Mesendoderm (in vitro differentiated cells): Measurements from ENCODE around the gene TRPC6.
A peak's percentile ranks its signal among the peaks of the same experiment; 100 is the strongest.

Experiments used
- DNase-seq: peaks from one replicate; pipeline ENCODE4 v3.0.0; 2013
- H2AK5ac ChIP-seq: 2 replicates; pipeline ENCODE4 v1.6.1; 2013; ENCODE audit warnings: low read length, inconsistent platforms
- H2BK120ac ChIP-seq: 2 replicates; pipeline ENCODE4 v1.6.1; 2013; ENCODE audit warnings: low read depth, mild to moderate bottlenecking, low read length, moderate library complexity, mixed read lengths
- H2BK15ac ChIP-seq: replicated peaks from 2 replicates; pipeline ENCODE4 v1.6.1; 2013; ENCODE audit warnings: low read depth, mild to moderate bottlenecking, moderate library complexity
- H2BK5ac ChIP-seq: 2 replicates; pipeline ENCODE4 v1.6.1; 2013; ENCODE audit warnings: low read length, inconsistent platforms
- H3K18ac ChIP-seq: 2 replicates; pipeline ENCODE4 v1.6.1; 2013; ENCODE audit warnings: mild to moderate bottlenecking, low read length, mixed read lengths
- H3K23ac ChIP-seq: one replicate; pipeline ENCODE4 v1.6.1; 2013; ENCODE audit warnings: low read length
- H3K27ac ChIP-seq: 2 replicates; pipeline ENCODE4 v1.5.1; 2013; ENCODE audit warnings: low read depth, mild to moderate bottlenecking, inconsistent platforms, low read length, moderate library complexity
- H3K27me3 ChIP-seq: 2 replicates; pipeline ENCODE4 v1.6.1; 2013; ENCODE audit warnings: low read length, control low read depth, mild to moderate bottlenecking, inconsistent platforms; ENCODE audit not compliant: insufficient read depth, poor library complexity
- H3K36me3 ChIP-seq: 2 replicates; pipeline ENCODE4 v1.6.1; 2013; ENCODE audit warnings: low read length, inconsistent platforms; ENCODE audit not compliant: control insufficient read depth, insufficient read depth
- H3K4ac ChIP-seq: one replicate; pipeline ENCODE4 v1.6.1; 2013; ENCODE audit warnings: low read depth, mild to moderate bottlenecking, low read length, moderate library complexity
- H3K4me1 ChIP-seq: 2 replicates; pipeline ENCODE4 v1.6.1; 2013; ENCODE audit warnings: low read depth, low read length, inconsistent platforms; ENCODE audit not compliant: control insufficient read depth
- H3K4me2 ChIP-seq: 2 replicates; pipeline ENCODE4 v1.6.1; 2013; ENCODE audit warnings: low read length
- H3K4me3 ChIP-seq: 2 replicates; pipeline ENCODE4 v1.5.1; 2013; ENCODE audit warnings: mild to moderate bottlenecking, low read length
- H3K56ac ChIP-seq: one replicate; pipeline ENCODE4 v1.6.1; 2013; ENCODE audit warnings: low read length
- H3K79me1 ChIP-seq: 2 replicates; pipeline ENCODE4 v1.6.1; 2013; ENCODE audit warnings: low read length, inconsistent platforms
- H3K79me2 ChIP-seq: 2 replicates; pipeline ENCODE4 v1.6.1; 2013; ENCODE audit warnings: mild to moderate bottlenecking, low read length; ENCODE audit not compliant: control insufficient read depth, insufficient read depth
- H3K9ac ChIP-seq: 2 replicates; pipeline ENCODE4 v1.6.1; 2013; ENCODE audit warnings: low read length, inconsistent platforms
- H4K5ac ChIP-seq: one replicate; pipeline ENCODE4 v1.6.1; 2013; ENCODE audit warnings: low read length
- H4K8ac ChIP-seq: one replicate; pipeline ENCODE4 v1.6.1; 2013; ENCODE audit warnings: low read depth, mild to moderate bottlenecking, control low read depth, low read length, moderate library complexity
- WGBS: extraction: QIAGEN DNeasy Blood & Tissue Kit; methylation state at CpG from one replicate; pipeline ENCODE4 v1.1.7; 2013; ENCODE audit warnings: low lambda C conversion rate, missing lambda C conversion rate; ENCODE audit not compliant: insufficient coverage; ENCODE audit errors: extremely low coverage; 5-methylcytosine and 5-hydroxymethylcytosine counted together

The TRPC6 gene

DNA sequence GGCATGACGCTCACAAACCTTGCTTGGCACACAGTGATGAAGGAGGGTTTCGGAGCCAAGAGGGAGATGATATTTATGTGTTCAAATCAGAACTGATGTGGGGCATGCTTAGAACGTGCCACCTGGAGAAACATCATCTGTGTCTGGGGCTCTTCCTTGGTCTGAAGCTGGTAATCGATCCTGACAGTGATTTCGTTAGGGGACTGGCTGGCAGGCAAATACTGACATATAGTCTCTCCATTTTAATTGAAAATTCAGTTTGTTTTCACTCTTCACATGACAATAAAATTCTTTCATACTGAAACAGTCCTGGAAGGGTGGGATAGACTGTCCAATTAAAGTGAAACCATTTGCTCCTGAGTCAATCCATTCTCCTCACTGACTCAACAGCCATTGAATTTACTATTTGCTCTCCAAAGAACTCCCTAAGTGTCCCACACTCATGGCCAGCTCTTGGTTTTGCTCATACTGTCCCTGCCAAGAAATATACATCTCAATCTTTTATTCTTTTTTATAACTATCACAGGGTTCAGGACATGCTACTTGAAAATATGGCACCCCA, 134.8 kb downstream of the TRPC6 start:
- Histone ChIP-seq H3K4ac (no peak overlapping the region), H3K79me2 (no peaks in the 10 kb centered on the region), H3K9ac (no peak overlapping the region), H3K4me3 (no peak overlapping the region), H3K4me1 (no peaks in the 10 kb centered on the region), H3K4me2 (no peak overlapping the region), H4K8ac (no peak overlapping the region), H3K27ac (no peak overlapping the region), H2BK5ac (no peak overlapping the region), H3K18ac (no peak overlapping the region), H3K36me3 (no peaks in the 10 kb centered on the region), H3K56ac (no peak overlapping the region), H2AK5ac (peak overlapping the region; percentile 58), H2BK15ac (no peak overlapping the region), H4K5ac (no peak overlapping the region), H2BK120ac (no peak overlapping the region), H3K23ac (no peak overlapping the region), H3K79me1 (no peaks in the 10 kb centered on the region), H3K27me3 (no peaks in the 10 kb centered on the region)
- no peak for DNase-seq
- no CpG with 5 or more reads among the region's 5 CpGs for WGBS

DNA sequence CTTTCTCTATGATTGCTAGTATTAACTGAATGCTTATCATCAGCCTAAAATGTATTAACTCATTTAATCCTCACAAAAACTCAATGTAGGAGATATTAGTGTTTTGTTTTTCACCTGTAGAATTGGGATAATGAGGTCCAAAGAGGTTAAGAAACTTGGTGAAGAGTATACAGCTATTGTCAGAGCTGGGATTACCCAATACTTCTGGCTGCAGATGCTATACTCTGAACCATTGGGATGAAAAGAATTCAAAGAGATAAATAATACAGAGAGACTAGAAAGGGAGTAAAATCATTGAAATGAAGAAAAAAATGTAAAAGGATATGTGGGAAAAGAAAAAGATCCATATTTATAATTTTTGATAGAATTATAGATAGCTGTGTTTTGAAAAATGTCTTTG, 137.1 kb downstream of the TRPC6 start:
- Histone ChIP-seq H3K4ac (no peak overlapping the region), H2BK120ac (no peak overlapping the region), H2BK5ac (no peak overlapping the region), H4K8ac (no peak overlapping the region), H3K23ac (no peak overlapping the region), H4K5ac (no peak overlapping the region), H2BK15ac (no peak overlapping the region), H3K27me3 (no peaks in the 10 kb centered on the region), H3K18ac (no peak overlapping the region), H3K4me3 (no peak overlapping the region), H3K4me2 (no peak overlapping the region), H3K79me1 (no peaks in the 10 kb centered on the region), H2AK5ac (no peak overlapping the region), H3K27ac (no peak overlapping the region), H3K79me2 (no peaks in the 10 kb centered on the region), H3K4me1 (no peaks in the 10 kb centered on the region), H3K9ac (no peak overlapping the region), H3K36me3 (no peaks in the 10 kb centered on the region), H3K56ac (no peak overlapping the region)
- no peak for DNase-seq

DNA sequence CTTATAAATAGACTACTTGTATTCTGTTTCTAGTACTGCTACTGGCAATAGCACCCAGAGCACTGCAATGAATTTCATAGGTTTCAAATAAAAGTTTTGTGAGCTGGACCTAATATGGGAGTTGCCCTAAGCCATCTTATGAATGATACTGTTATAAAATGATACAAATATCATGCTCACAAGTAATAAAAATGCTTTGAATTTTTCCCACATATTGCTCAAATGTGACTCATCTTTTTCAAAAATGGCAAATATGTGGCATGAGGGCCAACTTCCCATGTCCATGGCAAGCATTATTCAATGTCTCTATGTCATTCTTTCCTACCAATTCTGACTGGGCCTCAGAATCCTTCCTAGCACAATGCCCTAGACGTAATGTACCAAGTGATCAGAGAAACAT, 137.6 kb downstream of the TRPC6 start:
- no peaks in the 10 kb centered on the region for H3K36me3 ChIP-seq
- no peak overlapping the region for H2AK5ac ChIP-seq
- H4K5ac ChIP-seq, result no peak overlapping the region
- WGBS, result no CpG with 5 or more reads among the region's 1 CpG
- no peak overlapping the region for H3K4me3 ChIP-seq
- H2BK15ac ChIP-seq, result no peak overlapping the region
- no peak overlapping the region for H3K23ac ChIP-seq
- H3K18ac ChIP-seq, result no peak overlapping the region
- H2BK5ac ChIP-seq, result no peak overlapping the region
- no peak overlapping the region for H3K9ac ChIP-seq
- H4K8ac ChIP-seq, result no peak overlapping the region
- H3K4me2 ChIP-seq, result no peak overlapping the region
- H3K27ac ChIP-seq, result no peak overlapping the region
- H3K79me2 ChIP-seq, result no peaks in the 10 kb centered on the region
- H3K4me1 ChIP-seq, result no peaks in the 10 kb centered on the region
- no peak for DNase-seq
- no peaks in the 10 kb centered on the region for H3K27me3 ChIP-seq
- H2BK120ac ChIP-seq, result no peak overlapping the region
- no peaks in the 10 kb centered on the region for H3K79me1 ChIP-seq
- H3K56ac ChIP-seq, result no peak overlapping the region
- H3K4ac ChIP-seq, result no peak overlapping the region

DNA sequence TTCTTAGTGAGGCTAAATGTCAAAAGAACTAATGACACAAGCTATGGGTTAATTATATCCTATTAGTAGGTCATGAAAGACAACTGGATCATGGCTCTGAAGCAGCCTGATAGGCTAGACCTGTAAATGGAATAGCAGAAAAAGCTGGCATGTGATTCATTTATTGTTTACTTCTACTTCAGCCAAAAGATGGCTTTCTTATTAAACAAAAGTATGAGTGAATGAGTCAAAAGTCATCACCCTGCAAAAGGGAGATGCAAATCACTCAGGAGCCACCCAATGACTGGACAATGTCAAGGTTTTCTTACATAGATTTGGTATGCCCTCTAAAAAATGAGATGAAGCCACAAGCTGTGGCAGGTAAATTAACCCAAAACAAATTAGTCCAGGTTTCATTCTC, 138.0 kb downstream of the TRPC6 start:
- DNase-seq, result no peak
- no peak overlapping the region for H2BK5ac ChIP-seq
- H2BK120ac ChIP-seq, result no peak overlapping the region
- no peak overlapping the region for H3K4me2 ChIP-seq
- no peaks in the 10 kb centered on the region for H3K79me2 ChIP-seq
- H2BK15ac ChIP-seq, result no peak overlapping the region
- no peaks in the 10 kb centered on the region for H3K27me3 ChIP-seq
- no peak overlapping the region for H3K4ac ChIP-seq
- H4K8ac ChIP-seq, result no peak overlapping the region
- H3K27ac ChIP-seq, result no peak overlapping the region
- no peaks in the 10 kb centered on the region for H3K79me1 ChIP-seq
- no peak overlapping the region for H3K56ac ChIP-seq
- H4K5ac ChIP-seq, result no peak overlapping the region
- no peak overlapping the region for H2AK5ac ChIP-seq
- H3K4me3 ChIP-seq, result no peak overlapping the region
- no peak overlapping the region for H3K18ac ChIP-seq
- no peaks in the 10 kb centered on the region for H3K4me1 ChIP-seq
- H3K9ac ChIP-seq, result no peak overlapping the region
- no peaks in the 10 kb centered on the region for H3K36me3 ChIP-seq
- H3K23ac ChIP-seq, result no peak overlapping the region

DNA sequence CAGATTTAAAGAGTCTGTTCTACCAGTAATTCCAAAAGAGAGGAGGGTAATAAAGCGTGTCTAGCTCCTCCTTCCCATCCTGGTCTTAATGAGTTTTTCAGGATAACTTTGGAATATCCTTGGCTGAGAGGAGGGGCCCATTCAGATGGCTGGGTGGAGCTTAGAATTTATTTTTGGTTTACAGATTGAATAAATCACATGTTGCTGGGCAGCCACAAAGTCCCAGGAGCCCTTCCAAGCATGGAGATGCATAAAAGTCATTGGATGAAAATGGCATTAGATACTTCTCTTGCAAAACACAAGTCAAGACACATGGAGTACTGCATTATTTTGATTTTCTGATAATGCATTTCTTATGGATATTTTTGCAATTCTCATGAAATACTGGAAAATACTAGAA, 139.0 kb downstream of the TRPC6 start:
- DNase-seq, result no peak
- Histone ChIP-seq H3K36me3 (no peaks in the 10 kb centered on the region), H3K27ac (no peak overlapping the region), H3K4me2 (no peak overlapping the region), H3K18ac (no peak overlapping the region), H3K9ac (no peak overlapping the region), H3K4me3 (no peak overlapping the region), H2AK5ac (no peak overlapping the region), H2BK5ac (no peak overlapping the region), H3K23ac (no peak overlapping the region), H3K56ac (no peak overlapping the region), H3K27me3 (no peaks in the 10 kb centered on the region), H4K5ac (no peak overlapping the region), H3K79me2 (no peaks in the 10 kb centered on the region), H2BK120ac (no peak overlapping the region), H3K4ac (no peak overlapping the region), H3K79me1 (no peaks in the 10 kb centered on the region), H3K4me1 (no peaks in the 10 kb centered on the region), H2BK15ac (no peak overlapping the region), H4K8ac (no peak overlapping the region)
- no CpG with 5 or more reads among the region's 1 CpG for WGBS

DNA sequence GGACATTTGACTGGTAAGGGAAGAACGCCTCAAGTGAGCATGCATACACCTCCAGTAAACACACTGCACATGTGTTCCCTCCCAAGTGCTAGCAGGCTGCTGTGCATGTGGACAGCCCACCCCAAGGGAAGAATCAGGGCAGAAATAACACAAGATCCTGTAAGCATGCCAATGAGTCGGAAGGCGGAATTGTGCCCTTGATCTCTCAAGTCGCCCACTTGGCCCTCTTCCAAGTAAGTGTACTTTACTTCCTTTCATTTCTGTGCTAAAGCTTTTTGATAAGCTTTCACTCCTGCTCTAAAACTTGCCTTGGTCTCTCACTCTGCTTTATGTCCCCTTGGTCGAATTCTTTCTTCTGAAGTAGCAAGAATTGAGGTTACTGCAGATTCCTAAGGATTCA, 139.6 kb downstream of the TRPC6 start:
- Histone ChIP-seq H3K79me1 (no peaks in the 10 kb centered on the region), H3K9ac (no peak overlapping the region), H3K4me3 (no peak overlapping the region), H3K4me2 (no peak overlapping the region), H3K4ac (no peak overlapping the region), H2BK120ac (no peak overlapping the region), H3K79me2 (no peaks in the 10 kb centered on the region), H3K4me1 (no peaks in the 10 kb centered on the region), H3K36me3 (no peaks in the 10 kb centered on the region), H3K56ac (no peak overlapping the region), H2BK15ac (no peak overlapping the region), H3K23ac (no peak overlapping the region), H2AK5ac (no peak overlapping the region), H3K27ac (no peak overlapping the region), H4K8ac (no peak overlapping the region), H2BK5ac (no peak overlapping the region), H3K18ac (no peak overlapping the region), H3K27me3 (no peaks in the 10 kb centered on the region), H4K5ac (no peak overlapping the region)
- DNase-seq, result no peak
- no CpG with 5 or more reads among the region's 5 CpGs for WGBS
